Gastrocnemius medialis (tissue), 4 donors: ENCODE results near the gene PLAC9. TPM values are rescaled to one million over a fixed set of nuclear protein-coding genes. Genes with fewer than 3 reads are reported as not detected.
A peak's percentile ranks its signal among the peaks of the same experiment; 100 is the strongest.

Experiments used
- ATAC-seq, 2 donors: fragments of 150-250 bp; one replicate each; pipeline ENCODE4 v1.9.1; 2016
- DNase-seq, 2 donors: peaks; one replicate each; pipeline ENCODE4 v3.0.0-alpha.2; 2019
- H3K27ac ChIP-seq, 4 donors: fragments of 200-600 bp; sonication (generic); 1 replicate in 1 of 4; 2 replicates in 3 of 4; pipeline ENCODE4 v1.5.1; 2016 to 2018; ENCODE audit warnings: mild to moderate bottlenecking in 2 of 4, moderate library complexity in 1 of 4
- H3K27me3 ChIP-seq, 3 donors: fragments of 200-600 bp; sonication (generic) in 2 of 3; 1 replicate in 1 of 3; 2 replicates in 2 of 3; pipeline versions ENCODE4 v1.5.1 to v1.6.0; 2016 to 2019; ENCODE audit warnings: mild to moderate bottlenecking in 1 of 3, moderate library complexity in 1 of 3
- H3K36me3 ChIP-seq, 2 donors: fragments of 200-600 bp; sonication (generic) in 1 of 2; one replicate each; pipeline ENCODE4 v1.5.1; 2017 to 2018
- H3K4me1 ChIP-seq, 2 donors: fragments of 200-600 bp; sonication (generic) in 1 of 2; one replicate each; pipeline ENCODE4 v1.5.1; 2016 to 2017; ENCODE audit warnings: mild to moderate bottlenecking in 2 of 2
- H3K4me3 ChIP-seq, 4 donors: fragments of 200-600 bp; sonication (generic) in 3 of 4; 1 replicate in 1 of 4; 2 replicates in 3 of 4; pipeline ENCODE4 v1.5.1; 2016 to 2019; ENCODE audit warnings: mild to moderate bottlenecking in 2 of 4
- H3K9me3 ChIP-seq, 3 donors: fragments of 200-600 bp; sonication (generic) in 2 of 3; 1 replicate in 1 of 3; 2 replicates in 2 of 3; pipeline ENCODE4 v1.5.1; 2016 to 2019
- CTCF ChIP-seq, 5 experiments: fragments of 450-650 bp in 3 of 5; fragments of 200-600 bp in 2 of 5; sonication (generic) in 2 of 5; IDR thresholded peaks in 4 of 5; conservative IDR thresholded peaks in 1 of 5; 1 replicate in 4 of 5; 2 replicates in 1 of 5; pipeline ENCODE4 v1.5.1; 2016 to 2019; ENCODE audit warnings: antibody characterized with exemption in 5 of 5, mild to moderate bottlenecking in 3 of 5, moderate library complexity in 3 of 5
- POLR2A ChIP-seq, 2 donors: fragments of 450-650 bp; IDR thresholded peaks; one replicate each; pipeline ENCODE4 v1.6.1; 2017; ENCODE audit warnings: antibody characterized with exemption in 2 of 2, mild to moderate bottlenecking in 2 of 2, moderate library complexity in 2 of 2
- in situ Hi-C, 4 donors: fragments of 200-750 bp; cut with MboI; loops; one replicate each; pipeline versions ENCODE4 v1.15.0 to v1.8.0; 2017; ENCODE audit warnings: low sequenced_read_pairs in 4 of 4
- intact Hi-C: fragments of 100-400 bp; cut with DNase I; formaldehyde crosslinking; loops from one replicate; pipeline ENCODE4 v1.15.1; 2023; ENCODE audit warnings: low total_unique reads
- total RNA-seq, 4 donors: library from RNA; depleted of rRNA; stranded (reverse); fragments of >200 nt; gene quantifications; one replicate each; pipeline versions ENCODE4 v1.1.0 to v1.2.3, GENCODE V29; 2016

Gene PLAC9
- total RNA-seq, 4 donors from 2014 or later: 4.6 to 16.1 (median 6.9) TPM

- peak overlapping the region; percentile 33 to 77 (median 42) for H3K27ac ChIP-seq
- peaks cover 62 to 66% of the 10 kb centered on the region in 2 donors for H3K4me1 ChIP-seq
- in situ Hi-C loops (no loop called here), intact Hi-C loops (no loop called here)
- no peaks in the 10 kb centered on the region for H3K9me3 ChIP-seq
- ATAC-seq: no peak
- TF ChIP-seq CTCF (IDR thresholded peaks at IDR 0.05 in 4 of 5, conservative IDR thresholded peaks at IDR 0.05 in 1 of 5) (no peak), POLR2A (IDR thresholded peaks at IDR 0.05) (no peak)
- peaks cover 0 to 21% of the 10 kb centered on the region in 2 donors for H3K36me3 ChIP-seq
- no peaks in the 10 kb centered on the region for H3K27me3 ChIP-seq
- DNase-seq: peak in 1 of 2 donors; percentile 5
- no peak overlapping the region for H3K4me3 ChIP-seq
These were observed 38.1 kb downstream of the PLAC9 start for GRCh38 chr10:80170641-80171040.

- DNase-seq: no peak
- intact Hi-C loops: no loop called here
- Histone ChIP-seq H3K27me3 (no peaks in the 10 kb centered on the region), H3K27ac (peak overlapping the region; percentile 33 to 77 (median 42)), H3K4me3 (no peak overlapping the region), H3K36me3 (peaks cover 0 to 20% of the 10 kb centered on the region in 2 donors), H3K4me1 (peaks cover 62 to 64% of the 10 kb centered on the region in 2 donors), H3K9me3 (no peaks in the 10 kb centered on the region)
- ATAC-seq: no peak
- TF ChIP-seq CTCF (IDR thresholded peaks at IDR 0.05 in 4 of 5, conservative IDR thresholded peaks at IDR 0.05 in 1 of 5) (no peak), POLR2A (IDR thresholded peaks at IDR 0.05) (no peak)
- in situ Hi-C loops: no loop called here
These were observed 38.7 kb downstream of the PLAC9 start for GRCh38 chr10:80171248-80171660.

- H3K4me1 ChIP-seq: peaks cover 61% of the 10 kb centered on the region in 2 donors
These were observed 40.4 kb downstream of the PLAC9 start for GRCh38 chr10:80172896-80173295.

GRCh38 chr10:80173466-80173865 lies 40.9 kb downstream of the PLAC9 start:
- intact Hi-C loops (no loop called here), in situ Hi-C loops (no loop called here)
- peak overlapping the region; percentile 50 to 77 (median 65) for H3K27ac ChIP-seq
- peak; percentile 54 to 87 for DNase-seq
- H3K36me3 ChIP-seq: peaks cover 0 to 20% of the 10 kb centered on the region in 2 donors
- no peak for TF ChIP-seq POLR2A (IDR thresholded peaks at IDR 0.05)
- no peak for TF ChIP-seq CTCF (IDR thresholded peaks at IDR 0.05 in 4 of 5, conservative IDR thresholded peaks at IDR 0.05 in 1 of 5)
- no peak overlapping the region for H3K4me3 ChIP-seq
- H3K27me3 ChIP-seq: no peaks in the 10 kb centered on the region
- ATAC-seq: peak; percentile 61 to 85
- peaks cover 61% of the 10 kb centered on the region in 2 donors for H3K4me1 ChIP-seq
- H3K9me3 ChIP-seq: no peaks in the 10 kb centered on the region

More at GRCh38 chr10:80172896-80173295, 40.4 kb downstream of the PLAC9 start:
- Histone ChIP-seq H3K4me3 (no peak overlapping the region), H3K36me3 (peaks cover 0 to 20% of the 10 kb centered on the region in 2 donors), H3K9me3 (no peaks in the 10 kb centered on the region), H3K27me3 (no peaks in the 10 kb centered on the region), H3K27ac (peak overlapping the region; percentile 50 to 77 (median 65))
- in situ Hi-C loops (no loop called here), intact Hi-C loops (no loop called here)
- ATAC-seq (peak; percentile 43 to 52), DNase-seq (peak in 1 of 2 donors; percentile 69)
- TF ChIP-seq POLR2A (IDR thresholded peaks at IDR 0.05) (no peak), CTCF (IDR thresholded peaks at IDR 0.05 in 4 of 5, conservative IDR thresholded peaks at IDR 0.05 in 1 of 5) (no peak)
